ENCODE measurements around the gene TAS2R13.

Gene TAS2R13

DNA sequence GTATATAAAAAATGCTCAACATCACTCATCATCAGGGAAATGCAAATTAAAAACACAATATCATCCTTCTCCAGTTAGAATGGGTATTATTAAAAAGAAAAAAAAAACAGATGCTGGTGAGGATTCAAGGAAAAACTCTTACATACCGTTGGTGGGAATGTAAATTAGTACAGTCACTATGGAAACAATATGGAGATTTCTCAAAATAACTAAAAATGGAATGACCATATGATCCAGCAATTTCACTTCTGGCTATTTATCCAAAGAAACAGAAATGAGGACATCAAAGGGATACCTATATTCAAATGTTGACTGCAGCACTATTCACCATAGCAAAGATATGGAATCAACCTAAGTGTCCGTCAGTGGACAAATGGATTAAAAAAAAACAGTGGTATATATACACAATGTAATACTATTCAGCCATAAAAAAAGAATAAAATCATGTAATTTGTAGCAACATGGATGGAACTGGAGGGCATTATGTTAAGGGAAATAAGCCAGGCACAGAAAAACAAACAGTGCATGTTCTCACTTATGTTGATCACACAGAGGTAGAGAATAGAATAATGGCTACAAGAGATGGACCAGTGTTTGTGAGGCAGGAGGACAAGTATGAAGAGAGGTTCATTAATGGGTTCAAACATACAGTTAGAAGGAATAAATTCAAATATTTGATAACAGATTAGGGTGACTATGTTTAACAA lies 45.7 kb downstream of the TAS2R13 start:
- no peak for DNase-seq

DNA sequence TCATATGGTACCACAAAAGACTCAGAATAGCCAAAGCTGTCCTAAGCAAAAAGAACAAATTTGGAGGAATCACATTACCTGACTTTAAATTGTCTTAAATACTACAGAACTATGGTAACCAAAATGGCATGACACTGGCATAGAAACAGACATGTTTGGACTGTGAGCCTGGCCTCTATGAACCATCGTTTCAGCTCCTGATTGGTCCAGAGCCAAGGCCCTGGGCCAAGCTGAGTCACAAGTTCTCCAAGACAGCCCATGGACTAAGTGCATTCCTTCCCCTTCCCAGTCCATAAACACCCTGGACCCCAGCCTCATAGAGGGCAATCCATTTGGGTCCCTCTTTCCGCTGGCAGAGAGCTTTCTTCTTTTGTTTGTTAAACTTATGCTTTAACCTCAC lies 48.0 kb downstream of the TAS2R13 start:
- no peak for DNase-seq
